ENCODE data around the gene AP2B1. TPM values are rescaled to one million over a fixed set of nuclear protein-coding genes. Genes with fewer than 3 reads are reported as not detected.

AP2B1 gene
- total and polyA plus RNA-seq, 9 of the 15 experiments (the other 6 are each of a cell fraction or from before 2014, with no cell fraction given), result 60.1 to 287 (median 105) TPM

GRCh38 chr17:35717475-35717874 lies 130.4 kb downstream of the AP2B1 start:
- Histone ChIP-seq H3K4me2 (ENCODE audit: insufficient read depth, low read length) (no peak overlapping the region), H3K4me1 (replicated peaks in 1 of 2; ENCODE audit: control insufficient read depth in 2 of 2, insufficient read depth in 2 of 2, low read length in 2 of 2) (no peaks in the 10 kb centered on the region), H3K27me3 (ENCODE audit: control insufficient read depth in 2 of 2, insufficient read depth in 2 of 2, low read length in 2 of 2) (no peaks in the 10 kb centered on the region), H3K36me3 (ENCODE audit: control insufficient read depth, insufficient read depth, low read length) (peaks cover 94% of the 10 kb centered on the region), H3K4me3 (no peak overlapping the region), H3K9ac (ENCODE audit: insufficient read depth in 1 of 2, low read depth in 2 of 2, low read length in 2 of 2) (no peak overlapping the region), H3K9me3 (replicated peaks; ENCODE audit: control insufficient read depth, insufficient read depth, low read depth, low read length) (no peaks in the 10 kb centered on the region), H3K27ac (ENCODE audit: extremely low read depth, low read depth, low read length) (no peak overlapping the region), H3K79me2 (ENCODE audit: control insufficient read depth, insufficient read depth, low read length) (no peaks in the 10 kb centered on the region), H4K20me1 (replicated peaks; ENCODE audit: control insufficient read depth, insufficient read depth, low read length) (no peaks in the 10 kb centered on the region), H2AFZ (ENCODE audit: low read depth, low read length) (no peak overlapping the region), H3K9me1 (ENCODE audit: control insufficient read depth, insufficient read depth, low read length) (no peaks in the 10 kb centered on the region)
- ChIA-PET POLR2A (interaction anchor here (1.0 to 1.2 kb wide), 3 partner anchors 11 to 93 kb away, joined by 3 to 4 read pairs (median 3); no protein-coding TSS in a partner anchor), CTCF (ENCODE audit: low intra/inter-chr PET ratio) (no interaction called here)
- intact Hi-C loops (cut with micrococcal nuclease) (no loop called here), in situ Hi-C loops (cut with MboI) (no loop called here)
- DNase-seq (ENCODE audit: extremely low read depth in 1 of 4, low spot score in 3 of 4) (no peak), FAIRE-seq (no peak), ATAC-seq (no peak)
- 67% methylated on average over 2 of the region's 2 CpGs for WGBS (ENCODE audit: insufficient coverage, low coverage, missing lambda C conversion rate)
- no TSS peak for BruUV-seq (replicated peaks)
- TF ChIP-seq HNRNPH1 (optimal IDR thresholded peaks at IDR 0.05; ENCODE audit: low read depth, low read length) (no peak), TGIF2 (CRISPR knock-in tag; IDR thresholded peaks at IDR 0.05) (no peak), ZNF263 (CRISPR knock-in tag; IDR thresholded peaks at IDR 0.05; ENCODE audit: borderline replicate concordance) (no peak), ZNF140 (CRISPR knock-in tag; IDR thresholded peaks at IDR 0.05) (no peak), CEBPZ (IDR thresholded peaks at IDR 0.05; ENCODE audit: borderline replicate concordance, low read depth, low read length) (no peak), TRIM28 (IDR thresholded peaks at IDR 0.05) (no peak), C11orf30 (IDR thresholded peaks at IDR 0.05; ENCODE audit: low read depth) (no peak), BDP1 (IDR thresholded peaks at IDR 0.05; ENCODE audit: insufficient read depth, insufficient read length) (no peak), FIP1L1 (IDR thresholded peaks at IDR 0.05; ENCODE audit: low read depth, low read length, poor library complexity, severe bottlenecking) (no peak), ESRRA (IDR thresholded peaks at IDR 0.05; ENCODE audit: borderline replicate concordance, low read depth) (no peak), GABPB1 (CRISPR knock-in tag; IDR thresholded peaks at IDR 0.05) (no peak), MAZ (CRISPR knock-in tag; conservative IDR thresholded peaks at IDR 0.05 in 1 of 2, IDR thresholded peaks at IDR 0.05 in 1 of 2) (no peak), DLX4 (CRISPR knock-in tag; IDR thresholded peaks at IDR 0.05) (no peak), JUN (IDR thresholded peaks at IDR 0.05; ENCODE audit: borderline replicate concordance, low read depth, low read length) (no peak), JUN (CRISPR knock-in tag; IDR thresholded peaks at IDR 0.05; ENCODE audit: borderline replicate concordance) (no peak), HMG20A (CRISPR knock-in tag; conservative IDR thresholded peaks at IDR 0.05) (no peak), ID3 (CRISPR knock-in tag; IDR thresholded peaks at IDR 0.05) (no peak), ID3 (tag; IDR thresholded peaks at IDR 0.05) (no peak)

Measured in K562 (cell line).